K562 (cell line): ENCODE results near the gene METRN. TPM values are rescaled to one million over a fixed set of nuclear protein-coding genes. Genes with fewer than 3 reads are reported as not detected.

Experiments used
- CBFB ChIP-seq: sonication (generic); formaldehyde crosslinking; IDR thresholded peaks from 2 replicates; pipeline ENCODE4 v1.4.0; 2020; ENCODE audit warnings: mild to moderate bottlenecking, missing genetic modification reagents
- ELF1 ChIP-seq: fragments of 200-800 bp; sonication (Bioruptor generic); IDR thresholded peaks from 2 replicates; pipeline ENCODE4 v1.6.1; 2016; ENCODE audit warnings: missing genetic modification characterization, missing compliant biosample characterization
- ELK3 ChIP-seq: fragments of 450-650 bp; formaldehyde crosslinking; IDR thresholded peaks from 2 replicates; pipeline ENCODE4 v1.4.0; 2020; ENCODE audit warnings: mild to moderate bottlenecking
- ERF ChIP-seq: fragments of 450-650 bp; formaldehyde crosslinking; IDR thresholded peaks from 2 replicates; pipeline ENCODE4 v1.4.0; 2020; ENCODE audit warnings: mild to moderate bottlenecking, mixed read lengths
- ESRRB ChIP-seq: fragments of 250-450 bp; sonication (Bioruptor Pico); IDR thresholded peaks from 2 replicates; pipeline ENCODE4 v1.5.0; 2020; ENCODE audit warnings: mild to moderate bottlenecking, moderate library complexity, borderline replicate concordance
- FOXJ3 ChIP-seq: sonication (generic); formaldehyde crosslinking; IDR thresholded peaks from 2 replicates; pipeline ENCODE4 v1.4.0; 2020; ENCODE audit warnings: mild to moderate bottlenecking, missing genetic modification reagents
- ILF3 ChIP-seq: fragments of 450-650 bp; IDR thresholded peaks from 2 replicates; pipeline ENCODE4 v1.6.1; 2018; ENCODE audit warnings: antibody characterized with exemption, mild to moderate bottlenecking, moderate library complexity, borderline replicate concordance
- ILK ChIP-seq: fragments of 450-650 bp; IDR thresholded peaks from 2 replicates; pipeline ENCODE4 v1.6.1; 2016; ENCODE audit warnings: missing genetic modification characterization, low read depth, mild to moderate bottlenecking, missing compliant biosample characterization, moderate library complexity, borderline replicate concordance
- MECOM ChIP-seq: fragments of 250-450 bp; sonication (Bioruptor Pico); IDR thresholded peaks from 2 replicates; pipeline ENCODE4 v1.8.0; 2022; ENCODE audit warnings: inconsistent platforms
- PRDM10 ChIP-seq: fragments of 450-650 bp; IDR thresholded peaks from 2 replicates; pipeline ENCODE4 v1.6.1; 2018; ENCODE audit not compliant: partially characterized antibody
- RAD21 ChIP-seq, 2 experiments: fragments of 250-450 bp in 1 of 2; fragments of 450-650 bp in 1 of 2; sonication (Bioruptor Pico) in 1 of 2; formaldehyde crosslinking in 1 of 2; IDR thresholded peaks in 1 of 2; conservative IDR thresholded peaks in 1 of 2; 2 replicates each; pipeline versions ENCODE4 v1.4.0 to v1.8.0; 2020 to 2022; ENCODE audit warnings: mild to moderate bottlenecking in 2 of 2, moderate library complexity in 1 of 2
- SPI1 ChIP-seq: IDR thresholded peaks from 2 replicates; pipeline ENCODE4 v1.6.1; 2011; ENCODE audit warnings: low read depth, low read length, control low read depth, borderline replicate concordance
- TAF15 ChIP-seq: fragments of 200-400 bp; formaldehyde crosslinking; IDR thresholded peaks from 2 replicates; pipeline ENCODE4 v1.6.1; 2017; ENCODE audit warnings: mild to moderate bottlenecking, low read depth, low read length, moderate library complexity
- ZBTB43 ChIP-seq: sonication (generic); formaldehyde crosslinking; IDR thresholded peaks from 2 replicates; pipeline ENCODE4 v1.8.0; 2023; ENCODE audit warnings: mild to moderate bottlenecking, missing genetic modification reagents
- ZFP91 ChIP-seq: sonication (generic); formaldehyde crosslinking; IDR thresholded peaks from 2 replicates; pipeline ENCODE4 v1.8.0; 2022; ENCODE audit warnings: mild to moderate bottlenecking, missing genetic modification reagents
- ZNF23 ChIP-seq: fragments of 250-450 bp; sonication (Bioruptor Pico); IDR thresholded peaks from 2 replicates; pipeline ENCODE4 v1.4.0; 2020; ENCODE audit warnings: mild to moderate bottlenecking
- ZNF263 ChIP-seq: sonication (generic); formaldehyde crosslinking; IDR thresholded peaks from 2 replicates; pipeline ENCODE4 v1.8.0; 2022; ENCODE audit warnings: mild to moderate bottlenecking, missing genetic modification reagents, borderline replicate concordance
- ZNF79 ChIP-seq: fragments of 250-450 bp; sonication (Bioruptor Pico); IDR thresholded peaks from 2 replicates; pipeline ENCODE4 v1.4.0; 2020; ENCODE audit warnings: low read depth, mild to moderate bottlenecking, moderate library complexity
- polyA plus RNA-seq, 8 experiments: library from polyadenylated mRNA; depleted of rRNA in 4 of 8; stranded (reverse) in 5 of 8; unstranded in 3 of 8; fragments of >200 nt; fragmentation: Nextera tagmentation in 2 of 8; fragmentation: Illumina TruSeq in 1 of 8; extraction: Ambion mirVana in 2 of 8; extraction: Trizol in 1 of 8; gene quantifications; 2 replicates each; pipeline versions ENCODE4 v1.2.1 to v1.2.3, GENCODE V29; 2011 to 2014; ENCODE audit warnings: inconsistent platforms in 1 of 8, missing spikeins in 1 of 8
- total RNA-seq, 7 experiments: library from RNA; depleted of rRNA in 6 of 7; stranded (reverse); fragments of >200 nt in 6 of 7; fragmentation: Illumina TruSeq in 2 of 7; extraction: Trizol in 2 of 7; gene quantifications; 2 replicates each; pipeline versions ENCODE4 v1.2.1 to v1.2.3, GENCODE V29; 2011 to 2021; ENCODE audit warnings: low replicate concordance in 1 of 7

Gene METRN
- total and polyA plus RNA-seq, 9 of the 15 experiments (the other 6 are each of a cell fraction or from before 2014, with no cell fraction given), result 0.20 to 89.8 (median 15.4) TPM

- no peak for TF ChIP-seq FOXJ3 (CRISPR knock-in tag)
- no peak for TF ChIP-seq ZNF263 (CRISPR knock-in tag)
- TF ChIP-seq TAF15, result no peak
- TF ChIP-seq ERF (CRISPR knock-in tag), result no peak
- no peak for TF ChIP-seq ILK (tag)
- peak; percentile 88 for TF ChIP-seq PRDM10
- no peak for TF ChIP-seq ILF3
- TF ChIP-seq CBFB (CRISPR knock-in tag), result no peak
- TF ChIP-seq ZNF79, result no peak
- TF ChIP-seq ZFP91 (CRISPR knock-in tag), result no peak
- TF ChIP-seq SPI1, result no peak
- no peak for TF ChIP-seq RAD21 (CRISPR knock-in tag; conservative IDR thresholded peaks at IDR 0.05 in 1 of 2, IDR thresholded peaks at IDR 0.05 in 1 of 2)
- TF ChIP-seq ZNF23 (CRISPR knock-in tag), result no peak
- TF ChIP-seq ELF1 (tag), result peak; percentile 47; the same call in 1 of the 2 replicates
- no peak for TF ChIP-seq ESRRB (CRISPR knock-in tag)
- TF ChIP-seq ZBTB43 (CRISPR knock-in tag), result no peak
- TF ChIP-seq MECOM (CRISPR knock-in tag), result no peak
- TF ChIP-seq ELK3, result no peak
Measured at GRCh38 chr16:679814-680624, 34.9 kb upstream of the METRN start, which contains the start of gene STUB1 (continued).
